Panc1 (cell line): Measurements from ENCODE around the gene MYL5. TPM values are rescaled to one million over a fixed set of nuclear protein-coding genes. Genes with fewer than 3 reads are reported as not detected.

Experiments
- ATAC-seq: fragments of 200-7000 bp; cut with Tn5 transposase; 2 replicates; pipeline ENCODE4 v1.9.1; 2020; ENCODE audit warnings: mild to moderate bottlenecking, moderate library complexity
- BruUV-seq: library from RNA; stranded (reverse); fragments of 400-500 nt; replicated peaks from 2 replicates; lab custom pipeline; 2021; lab: Mats Ljungman, UMichigan
- CTCF ChIA-PET: fragments of 300-600 bp; sonication (Branson Sonifier 250); formaldehyde crosslinking; loops from one replicate; lab custom pipeline; 2022; ENCODE audit warnings: antibody characterized with exemption; lab: Charles Lee
- POLR2A ChIA-PET: fragments of 300-600 bp; sonication (Branson Sonifier 250); formaldehyde crosslinking; loops from one replicate; lab custom pipeline; 2022; ENCODE audit warnings: antibody characterized with exemption; lab: Charles Lee
- DNase-seq: peaks from one replicate; pipeline ENCODE4 v3.0.0-alpha.2; 2010; ENCODE audit warnings: low read depth, low spot score
- H3K27ac ChIP-seq: 2 replicates; pipeline ENCODE4 v1.5.1; 2011; ENCODE audit warnings: mild to moderate bottlenecking, low read length, inconsistent platforms
- H3K27me3 ChIP-seq: fragments of 200-500 bp; sonication (Bioruptor generic); 2 replicates; pipeline ENCODE4 v1.6.0; 2014; ENCODE audit warnings: low read length, inconsistent platforms; ENCODE audit not compliant: control insufficient read depth, insufficient read depth
- H3K36me3 ChIP-seq: fragments of 200-500 bp; sonication (Bioruptor generic); 2 replicates; pipeline ENCODE4 v1.5.1; 2014; ENCODE audit warnings: inconsistent platforms, mild to moderate bottlenecking, low read length, moderate library complexity; ENCODE audit not compliant: control insufficient read depth, insufficient read depth
- H3K4me1 ChIP-seq: 2 replicates; pipeline ENCODE4 v1.5.1; 2011; ENCODE audit warnings: inconsistent platforms, mild to moderate bottlenecking, low read length, moderate library complexity; ENCODE audit not compliant: control insufficient read depth, insufficient read depth
- H3K4me3 ChIP-seq, 2 experiments: 2 replicates each; pipeline ENCODE4 v1.5.1; 2011 to 2012; ENCODE audit warnings: low read depth in 2 of 2, low read length in 2 of 2, mild to moderate bottlenecking in 2 of 2, inconsistent platforms in 1 of 2, moderate library complexity in 1 of 2
- H3K9me3 ChIP-seq: fragments of 200-500 bp; sonication (Bioruptor generic); 2 replicates; pipeline ENCODE4 v1.5.1; 2014; ENCODE audit warnings: low read depth, mild to moderate bottlenecking, inconsistent platforms, low read length, moderate library complexity; ENCODE audit not compliant: control insufficient read depth, insufficient read depth
- CTCF ChIP-seq: fragments of 450-650 bp; IDR thresholded peaks from 2 replicates; pipeline ENCODE4 v1.5.1; 2017; ENCODE audit warnings: mild to moderate bottlenecking
- POLR2AphosphoS5 ChIP-seq: IDR thresholded peaks from 2 replicates; pipeline ENCODE4 v1.6.1; 2012; ENCODE audit warnings: mild to moderate bottlenecking, low read depth, low read length, moderate library complexity
- REST ChIP-seq, 2 experiments: IDR thresholded peaks; 2 replicates each; pipeline ENCODE4 v1.6.1; 2011 to 2012; ENCODE audit warnings: low read depth in 2 of 2, control low read depth in 1 of 2, low read length in 1 of 2, mild to moderate bottlenecking in 1 of 2, moderate library complexity in 1 of 2; ENCODE audit not compliant: insufficient read depth in 1 of 2
- SIN3A ChIP-seq: IDR thresholded peaks from 2 replicates; pipeline ENCODE4 v1.6.1; 2012; ENCODE audit warnings: low read depth, mild to moderate bottlenecking, low read length, moderate library complexity, borderline replicate concordance; ENCODE audit not compliant: insufficient read depth
- TCF7L2 ChIP-seq: IDR thresholded peaks from 2 replicates; pipeline ENCODE4 v1.6.1; 2011; ENCODE audit warnings: mild to moderate bottlenecking, low read depth, low read length, inconsistent platforms
- in situ Hi-C: cut with HindIII; loops from 2 replicates; pipeline ENCODE4 v1.10.0; 2016; ENCODE audit warnings: low sequenced_read_pairs, low pct_unique_long_range_greater_than_20kb
- intact Hi-C: fragments of 100-400 bp; cut with micrococcal nuclease; formaldehyde crosslinking; loops from one replicate; pipeline ENCODE4 v1.10.0; 2022; ENCODE audit not compliant: unreplicated experiment
- total RNA-seq: library from RNA; stranded (reverse); gene quantifications from one replicate; pipeline ENCODE4 v1.2.1, GENCODE V29; 2021; ENCODE audit not compliant: unreplicated experiment

The MYL5 gene
- total RNA-seq, 1 experiment from 2014 or later: 12.0 TPM

DNA sequence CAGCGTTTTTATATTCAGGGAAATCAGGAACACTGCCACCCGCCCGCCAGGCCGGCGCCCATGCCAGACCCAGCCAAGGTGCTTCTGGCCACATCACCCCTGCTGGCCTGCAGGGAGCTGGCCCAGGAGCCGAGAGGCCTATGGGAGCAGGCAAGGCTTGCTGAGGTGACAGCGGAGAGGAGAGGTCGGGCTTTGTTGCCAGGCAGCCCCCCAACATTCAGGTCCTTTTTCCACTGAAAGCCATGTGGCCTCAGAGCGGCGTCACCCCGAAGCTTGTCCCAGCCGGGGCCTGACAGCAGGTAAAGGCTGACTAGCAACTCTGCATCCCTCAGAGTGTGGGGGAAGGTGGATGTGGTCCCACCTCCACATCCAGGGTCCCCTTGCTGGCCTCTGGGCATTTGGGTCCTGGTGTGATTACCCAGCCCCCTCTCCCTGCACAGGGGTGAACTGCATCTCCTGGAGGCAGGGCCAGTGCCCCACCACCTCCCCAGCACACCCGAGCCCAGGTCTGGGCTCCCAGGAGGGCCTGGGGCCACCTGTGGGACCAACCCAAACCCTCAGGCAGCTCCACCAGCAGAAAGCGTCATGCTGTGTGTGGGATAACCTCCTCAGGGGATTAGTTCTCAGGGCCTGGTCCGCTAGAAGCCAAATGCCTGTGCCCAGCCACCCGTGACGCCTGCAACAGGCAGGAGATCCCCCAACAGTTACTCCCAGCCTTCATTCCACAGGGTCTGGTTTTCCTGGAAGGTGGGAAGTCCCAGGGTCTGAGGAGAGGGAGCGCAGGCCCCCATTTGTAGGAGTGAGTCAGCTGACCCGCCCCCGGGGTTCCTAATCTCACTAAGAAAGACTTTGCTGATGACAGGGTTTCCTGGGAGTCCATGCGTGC, 49.4 kb upstream of the MYL5 start, which contains the start of gene PDE6B:
TSS of gene PDE6B (plus strand) at position 869 of the 886 bp plus-strand sequence. CDS start 54 bp downstream, outside the sequence.
- no peak within 1 kb of the TSS for H3K4me3 ChIP-seq
- BruUV-seq: no TSS peak
- in situ Hi-C loops (no loop called here), intact Hi-C loops (no loop called here)
- CTCF ChIA-PET: interaction anchor here (0.6 kb wide), 1 partner anchor 13 kb away, joined by 3 read pairs; no protein-coding TSS in a partner anchor
- no peaks in the 10 kb centered on the region for H3K36me3 ChIP-seq
- H3K27ac ChIP-seq: no peak within 1 kb of the TSS
- no peaks in the 10 kb centered on the region; the same call in 1 of the 2 replicates for H3K27me3 ChIP-seq
- DNase-seq (no peak), ATAC-seq (no peak)
- POLR2A ChIA-PET: no interaction called here
- no peaks in the 10 kb centered on the region for H3K4me1 ChIP-seq
- H3K9me3 ChIP-seq: no peaks in the 10 kb centered on the region
- TF ChIP-seq TCF7L2: no peak
- TF ChIP-seq POLR2AphosphoS5: no peak
- no peak for TF ChIP-seq CTCF
- no peak for TF ChIP-seq REST (IDR thresholded peaks at IDR 0.05; ENCODE audit: insufficient read depth in 1 of 2, low read depth in 2 of 2, low read length in 1 of 2)
- no peak for TF ChIP-seq SIN3A

- no peak overlapping the region for H3K4me3 ChIP-seq
- no peaks in the 10 kb centered on the region; the same call in 1 of the 2 replicates for H3K27me3 ChIP-seq
- TF ChIP-seq SIN3A: no peak
- TF ChIP-seq CTCF: no peak
- TF ChIP-seq POLR2AphosphoS5: no peak
- TF ChIP-seq TCF7L2: no peak
- no peak for TF ChIP-seq REST (IDR thresholded peaks at IDR 0.05; ENCODE audit: insufficient read depth in 1 of 2, low read depth in 2 of 2, low read length in 1 of 2)
- intact Hi-C loops (no loop called here), in situ Hi-C loops (no loop called here)
- CTCF ChIA-PET: no interaction called here
- POLR2A ChIA-PET: no interaction called here
- DNase-seq (no peak), ATAC-seq (no peak)
- no TSS peak for BruUV-seq
- H3K4me1 ChIP-seq: no peaks in the 10 kb centered on the region
- H3K9me3 ChIP-seq: no peaks in the 10 kb centered on the region
- H3K36me3 ChIP-seq: no peaks in the 10 kb centered on the region
- H3K27ac ChIP-seq: no peak overlapping the region
These were observed 48.6 kb upstream of the MYL5 start for GRCh38 chr4:625631-626161.
